H9 (cell line): ENCODE measurements around the gene PNKD. TPM values are rescaled to one million over a fixed set of nuclear protein-coding genes. Genes with fewer than 3 reads are reported as not detected.

Experiments
- DNase-seq: peaks from one replicate; pipeline ENCODE4 v3.0.0-alpha.2; 2017
- H2AFZ ChIP-seq: one replicate; pipeline ENCODE4 v1.6.1; 2013; ENCODE audit warnings: mild to moderate bottlenecking, low read length, control low read depth, moderate library complexity
- H2AK5ac ChIP-seq: 2 replicates; pipeline ENCODE4 v1.6.1; 2013; ENCODE audit warnings: low read length, control low read depth, mixed read lengths; ENCODE audit not compliant: insufficient read length
- H2BK120ac ChIP-seq: one replicate; pipeline ENCODE4 v1.6.1; 2013; ENCODE audit warnings: low read depth, mild to moderate bottlenecking, low read length, control low read depth, inconsistent platforms; ENCODE audit not compliant: poor library complexity, severe bottlenecking
- H2BK12ac ChIP-seq: 2 replicates; pipeline ENCODE4 v1.6.1; 2013; ENCODE audit warnings: low read length, control low read depth, mixed read lengths, low read depth; ENCODE audit not compliant: insufficient read length
- H2BK15ac ChIP-seq: 2 replicates; pipeline ENCODE4 v1.6.1; 2013; ENCODE audit warnings: low read depth, low read length, control low read depth
- H2BK20ac ChIP-seq: one replicate; pipeline ENCODE4 v1.6.1; 2013; ENCODE audit warnings: low read depth, mild to moderate bottlenecking, low read length, control low read depth, inconsistent platforms; ENCODE audit not compliant: poor library complexity, severe bottlenecking
- H2BK5ac ChIP-seq: 2 replicates; pipeline ENCODE4 v1.6.1; 2013; ENCODE audit warnings: low read length, control low read depth, mixed read lengths; ENCODE audit not compliant: insufficient read length
- H3K14ac ChIP-seq: 2 replicates; pipeline ENCODE4 v1.6.1; 2013; ENCODE audit warnings: low read length, control low read depth; ENCODE audit not compliant: insufficient read depth
- H3K18ac ChIP-seq: 2 replicates; pipeline ENCODE4 v1.6.1; 2013; ENCODE audit warnings: low read depth, mild to moderate bottlenecking, mixed read lengths, low read length, control low read depth; ENCODE audit not compliant: insufficient read length
- H3K23ac ChIP-seq: 2 replicates; pipeline ENCODE4 v1.6.1; 2013; ENCODE audit warnings: low read length, control low read depth, mixed read lengths, low read depth; ENCODE audit not compliant: insufficient read length
- H3K23me2 ChIP-seq: 2 replicates; pipeline ENCODE4 v1.6.1; 2013; ENCODE audit warnings: low read depth, mild to moderate bottlenecking, mixed read lengths, low read length, control low read depth; ENCODE audit not compliant: insufficient read length, poor library complexity, severe bottlenecking
- H3K27ac ChIP-seq: 2 replicates; pipeline ENCODE4 v1.5.1; 2013; ENCODE audit warnings: low read length, control low read depth, mixed read lengths, low read depth; ENCODE audit not compliant: insufficient read length
- H3K27me3 ChIP-seq: 2 replicates; pipeline ENCODE4 v1.6.1; 2013; ENCODE audit warnings: low read length, control low read depth, inconsistent platforms; ENCODE audit not compliant: insufficient read depth
- H3K4ac ChIP-seq: 2 replicates; pipeline ENCODE4 v1.6.1; 2013; ENCODE audit warnings: low read depth, mild to moderate bottlenecking, control low read depth, inconsistent platforms, low read length, moderate library complexity
- H3K4me1 ChIP-seq: 2 replicates; pipeline ENCODE4 v1.6.1; 2013; ENCODE audit warnings: low read length, control low read depth, inconsistent platforms; ENCODE audit not compliant: insufficient read depth
- H3K4me2 ChIP-seq: 2 replicates; pipeline ENCODE4 v1.6.1; 2013; ENCODE audit warnings: low read length, control low read depth, mixed read lengths; ENCODE audit not compliant: insufficient read length, insufficient read depth
- H3K56ac ChIP-seq: 2 replicates; pipeline ENCODE4 v1.6.1; 2013; ENCODE audit warnings: low read depth, mild to moderate bottlenecking, mixed read lengths, low read length, control low read depth; ENCODE audit not compliant: insufficient read length
- H3K79me1 ChIP-seq: 2 replicates; pipeline ENCODE4 v1.6.1; 2013; ENCODE audit warnings: low read depth, mild to moderate bottlenecking, moderate library complexity, low read length, control low read depth, inconsistent platforms; ENCODE audit not compliant: insufficient read depth, poor library complexity, severe bottlenecking
- H3K79me2 ChIP-seq: 2 replicates; pipeline ENCODE4 v1.6.1; 2013; ENCODE audit warnings: low read length, control low read depth, inconsistent platforms; ENCODE audit not compliant: insufficient read depth
- H3K9ac ChIP-seq: 2 replicates; pipeline ENCODE4 v1.6.1; 2013; ENCODE audit warnings: low read length, control low read depth, mixed read lengths; ENCODE audit not compliant: insufficient read length; ENCODE audit errors: extremely low read depth
- H3K9me3 ChIP-seq: one replicate; pipeline ENCODE4 v1.6.1; 2013; ENCODE audit warnings: low read depth, low read length, inconsistent platforms; ENCODE audit not compliant: control insufficient read depth
- H3T11ph ChIP-seq: one replicate; pipeline ENCODE4 v1.6.1; 2013; ENCODE audit warnings: mild to moderate bottlenecking, low read length, control low read depth, inconsistent platforms
- H4K20me1 ChIP-seq: one replicate; pipeline ENCODE4 v1.6.1; 2013; ENCODE audit not compliant: control insufficient read depth, insufficient read length, insufficient read depth
- H4K5ac ChIP-seq: 2 replicates; pipeline ENCODE4 v1.6.1; 2013; ENCODE audit warnings: low read depth, mild to moderate bottlenecking, mixed read lengths, low read length, control low read depth; ENCODE audit not compliant: insufficient read length
- H4K8ac ChIP-seq: replicated peaks from 2 replicates; pipeline ENCODE4 v1.6.1; 2013; ENCODE audit warnings: low read length, control low read depth, mixed read lengths, low read depth; ENCODE audit not compliant: insufficient read length
- H4K91ac ChIP-seq: 2 replicates; pipeline ENCODE4 v1.6.1; 2013; ENCODE audit warnings: low read depth, mild to moderate bottlenecking, moderate library complexity, mixed read lengths, low read length, control low read depth; ENCODE audit not compliant: insufficient read length
- H3K27ac Mint-ChIP-seq, 3 experiments: 2 replicates in 2 of 3; 3 replicates in 1 of 3; pipeline ENCODE4 v1.8.0; 2020 to 2021; ENCODE audit warnings: mixed read lengths in 3 of 3, mild to moderate bottlenecking in 1 of 3, moderate library complexity in 1 of 3
- H3K27me3 Mint-ChIP-seq: 2 replicates; pipeline ENCODE4 v1.8.0; 2021; ENCODE audit warnings: low read depth, mild to moderate bottlenecking, moderate library complexity, mixed read lengths
- H3K36me3 Mint-ChIP-seq, 3 experiments: 2 replicates in 2 of 3; 3 replicates in 1 of 3; pipeline ENCODE4 v1.8.0; 2020 to 2021; ENCODE audit warnings: low read depth in 3 of 3, mixed read lengths in 3 of 3; ENCODE audit not compliant: insufficient read depth in 1 of 3
- H3K4me1 Mint-ChIP-seq, 2 experiments: 2 replicates each; pipeline ENCODE4 v1.8.0; 2020; ENCODE audit warnings: mixed read lengths in 2 of 2
- H3K4me3 Mint-ChIP-seq, 2 experiments: 2 replicates in 1 of 2; 3 replicates in 1 of 2; pipeline ENCODE4 v1.8.0; 2020 to 2021; ENCODE audit warnings: mild to moderate bottlenecking in 2 of 2, mixed read lengths in 2 of 2, moderate library complexity in 1 of 2
- H3K9me3 Mint-ChIP-seq, 2 experiments: 2 replicates in 1 of 2; 3 replicates in 1 of 2; pipeline ENCODE4 v1.8.0; 2020; ENCODE audit warnings: mild to moderate bottlenecking in 2 of 2, mixed read lengths in 2 of 2, moderate library complexity in 1 of 2
- WGBS: extraction: QIAGEN DNeasy Blood & Tissue Kit; methylation state at CpG from one replicate; pipeline ENCODE4 v1.1.7; 2013; ENCODE audit warnings: missing lambda C conversion rate, low lambda C conversion rate, mixed read lengths; ENCODE audit not compliant: insufficient read length; ENCODE audit errors: extremely low coverage; 5-methylcytosine and 5-hydroxymethylcytosine counted together
- total RNA-seq: library from RNA; stranded (reverse); gene quantifications from 2 replicates; pipeline ENCODE4 v1.2.1, GENCODE V29; 2021
- TF ChIP-seq, protein P1 (sequence below): fragments of 200-600 bp; sonication (generic); conservative IDR thresholded peaks from 3 replicates; pipeline ENCODE4 v1.8.0; 2021; ENCODE audit warnings: antibody characterized with exemption, mild to moderate bottlenecking

Gene PNKD
- total RNA-seq, 1 experiment from 2014 or later: 31.6 TPM

DNA sequence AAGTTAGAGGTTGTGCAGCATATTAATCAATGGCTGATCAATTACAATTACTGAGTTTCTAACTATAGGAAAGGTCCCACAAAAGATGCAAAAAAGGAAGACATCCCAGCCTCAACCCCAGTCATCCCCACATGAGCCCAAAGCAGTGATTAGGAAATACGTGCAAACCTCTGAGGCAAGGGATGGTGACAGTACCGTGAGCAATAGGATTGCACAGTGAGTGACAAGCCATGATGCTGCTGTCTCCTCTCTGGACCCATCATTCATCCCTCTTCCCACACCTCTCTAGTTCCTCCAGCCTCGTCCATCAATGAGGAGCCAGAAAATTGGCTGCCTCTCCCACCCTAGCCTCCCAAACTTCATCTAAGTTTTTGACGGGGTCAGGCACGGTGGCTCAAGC, 107.7 kb downstream of the PNKD start:
- TF ChIP-seq, protein P1, sequence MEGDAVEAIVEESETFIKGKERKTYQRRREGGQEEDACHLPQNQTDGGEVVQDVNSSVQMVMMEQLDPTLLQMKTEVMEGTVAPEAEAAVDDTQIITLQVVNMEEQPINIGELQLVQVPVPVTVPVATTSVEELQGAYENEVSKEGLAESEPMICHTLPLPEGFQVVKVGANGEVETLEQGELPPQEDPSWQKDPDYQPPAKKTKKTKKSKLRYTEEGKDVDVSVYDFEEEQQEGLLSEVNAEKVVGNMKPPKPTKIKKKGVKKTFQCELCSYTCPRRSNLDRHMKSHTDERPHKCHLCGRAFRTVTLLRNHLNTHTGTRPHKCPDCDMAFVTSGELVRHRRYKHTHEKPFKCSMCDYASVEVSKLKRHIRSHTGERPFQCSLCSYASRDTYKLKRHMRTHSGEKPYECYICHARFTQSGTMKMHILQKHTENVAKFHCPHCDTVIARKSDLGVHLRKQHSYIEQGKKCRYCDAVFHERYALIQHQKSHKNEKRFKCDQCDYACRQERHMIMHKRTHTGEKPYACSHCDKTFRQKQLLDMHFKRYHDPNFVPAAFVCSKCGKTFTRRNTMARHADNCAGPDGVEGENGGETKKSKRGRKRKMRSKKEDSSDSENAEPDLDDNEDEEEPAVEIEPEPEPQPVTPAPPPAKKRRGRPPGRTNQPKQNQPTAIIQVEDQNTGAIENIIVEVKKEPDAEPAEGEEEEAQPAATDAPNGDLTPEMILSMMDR: no peak
- H2BK20ac ChIP-seq: no peak overlapping the region
- no peak overlapping the region for H3K27ac ChIP-seq
- no peaks in the 10 kb centered on the region for H4K20me1 ChIP-seq
- DNase-seq: no peak
- no peaks in the 10 kb centered on the region for H3K27me3 ChIP-seq
- H3K9me3 ChIP-seq: no peaks in the 10 kb centered on the region
- H3K18ac ChIP-seq: no peak overlapping the region
- H3K23me2 ChIP-seq: no peaks in the 10 kb centered on the region
- no peak overlapping the region for H4K8ac ChIP-seq
- peak overlapping the region; percentile 62 for H3K56ac ChIP-seq
- no peaks in the 10 kb centered on the region for H3K79me2 ChIP-seq
- H2BK120ac ChIP-seq: no peak overlapping the region
- no peaks in the 10 kb centered on the region for H3K36me3 Mint-ChIP-seq
- H2BK15ac ChIP-seq: no peak overlapping the region
- H3K27me3 Mint-ChIP-seq: peaks cover 19% of the 10 kb centered on the region
- H2AK5ac ChIP-seq: no peak overlapping the region
- no peaks in the 10 kb centered on the region for H3K4me1 ChIP-seq
- H3K4ac ChIP-seq: no peak overlapping the region
- H3K4me2 ChIP-seq: no peak overlapping the region
- no peak overlapping the region for H4K91ac ChIP-seq
- no peak overlapping the region for H2BK5ac ChIP-seq
- no peak overlapping the region for H3K9ac ChIP-seq
- H3K14ac ChIP-seq: no peak overlapping the region; the same call in 1 of the 2 replicates
- H3K79me1 ChIP-seq: no peaks in the 10 kb centered on the region
- no peak overlapping the region for H3K4me3 Mint-ChIP-seq
- H4K5ac ChIP-seq: no peak overlapping the region
- no peak overlapping the region for H2BK12ac ChIP-seq
- H3K23ac ChIP-seq: no peak overlapping the region
- H2AFZ ChIP-seq: no peak overlapping the region
- peaks cover 0 to 3% of the 10 kb centered on the region in 2 experiments; a peak in 1 of 4 replicates for H3K4me1 Mint-ChIP-seq
- WGBS: no CpG with 5 or more reads among the region's 5 CpGs
- H3T11ph ChIP-seq: no peak overlapping the region
- H3K9me3 Mint-ChIP-seq: no peaks in the 10 kb centered on the region
- H3K27ac Mint-ChIP-seq: no peak overlapping the region
